OCI-LY3 (cell line): ENCODE measurements around the gene ITM2C.

ENCODE experiments used
- H2AFZ ChIP-seq: fragments of 200-600, 300-600 bp; shearing (Covaris generic); 2 replicates; pipeline ENCODE4 v1.6.0; 2014; ENCODE audit warnings: antibody characterized with exemption, low read depth, low read length
- H3K27ac ChIP-seq: fragments of 200-600, 300-600 bp; sonication (generic); 2 replicates; pipeline ENCODE4 v1.5.1; 2014; ENCODE audit warnings: mild to moderate bottlenecking, low read length, moderate library complexity, mixed read lengths
- H3K27me3 ChIP-seq: fragments of 200-600, 300-600 bp; sonication (generic); 2 replicates; pipeline ENCODE4 v1.6.1; 2014; ENCODE audit warnings: low read depth, low read length, mixed read lengths
- H3K36me3 ChIP-seq: fragments of 200-600, 300-600 bp; sonication (generic); replicated peaks from 2 replicates; pipeline ENCODE3; 2014; ENCODE audit warnings: low read depth, low read length, mixed read lengths
- H3K4me1 ChIP-seq: fragments of 300-600, 200-600 bp; sonication (generic); 2 replicates; pipeline ENCODE4 v1.6.1; 2014; ENCODE audit warnings: low read length, mixed read lengths
- H3K4me2 ChIP-seq: fragments of 200-600, 300-600 bp; sonication (generic); 2 replicates; pipeline ENCODE4 v1.6.1; 2014; ENCODE audit warnings: low read length, mixed read lengths
- H3K4me3 ChIP-seq: fragments of 300-600, 200-600 bp; sonication (generic); 2 replicates; pipeline ENCODE4 v1.5.1; 2014; ENCODE audit warnings: antibody characterized with exemption, mild to moderate bottlenecking, low read length, moderate library complexity
- H3K79me2 ChIP-seq: fragments of 300-600, 200-600 bp; shearing (Covaris generic); 2 replicates; pipeline ENCODE4 v1.6.1; 2014; ENCODE audit warnings: mild to moderate bottlenecking, low read length, mixed read lengths
- H3K9ac ChIP-seq: fragments of 300-600, 200-600 bp; shearing (Covaris generic); 2 replicates; pipeline ENCODE4 v1.6.0; 2014; ENCODE audit warnings: mild to moderate bottlenecking, low read length, moderate library complexity
- H3K9me3 ChIP-seq: fragments of 200-600, 300-600 bp; shearing (Covaris generic); 2 replicates; pipeline ENCODE4 v1.6.1; 2014; ENCODE audit warnings: low read length, mixed read lengths; ENCODE audit not compliant: insufficient read depth
- H4K20me1 ChIP-seq: fragments of 200-600, 300-600 bp; sonication (generic); 2 replicates; pipeline ENCODE4 v1.6.1; 2016; ENCODE audit warnings: low read length, mixed read lengths; ENCODE audit not compliant: insufficient read depth
- EZH2phosphoT487 ChIP-seq: fragments of 200-600 bp; shearing (Covaris generic); IDR thresholded peaks from 2 replicates; pipeline ENCODE4 v1.6.1; 2018; ENCODE audit warnings: antibody characterized with exemption, mixed run types, low read depth
- TF ChIP-seq, protein P1 (sequence below): fragments of 200-600, 300-600 bp; sonication (generic); IDR thresholded peaks from 2 replicates; pipeline ENCODE4 v1.5.1; 2014; ENCODE audit warnings: antibody characterized with exemption, low read length, low read depth

Gene ITM2C

GRCh38 chr2:230871361-230872150, 6.8 kb downstream of the ITM2C start:
- peaks cover 89% of the 10 kb centered on the region for H3K79me2 ChIP-seq
- H3K9ac ChIP-seq: peak overlapping the region; percentile 100
- peaks cover 98% of the 10 kb centered on the region for H3K4me1 ChIP-seq
- TF ChIP-seq, protein P1, sequence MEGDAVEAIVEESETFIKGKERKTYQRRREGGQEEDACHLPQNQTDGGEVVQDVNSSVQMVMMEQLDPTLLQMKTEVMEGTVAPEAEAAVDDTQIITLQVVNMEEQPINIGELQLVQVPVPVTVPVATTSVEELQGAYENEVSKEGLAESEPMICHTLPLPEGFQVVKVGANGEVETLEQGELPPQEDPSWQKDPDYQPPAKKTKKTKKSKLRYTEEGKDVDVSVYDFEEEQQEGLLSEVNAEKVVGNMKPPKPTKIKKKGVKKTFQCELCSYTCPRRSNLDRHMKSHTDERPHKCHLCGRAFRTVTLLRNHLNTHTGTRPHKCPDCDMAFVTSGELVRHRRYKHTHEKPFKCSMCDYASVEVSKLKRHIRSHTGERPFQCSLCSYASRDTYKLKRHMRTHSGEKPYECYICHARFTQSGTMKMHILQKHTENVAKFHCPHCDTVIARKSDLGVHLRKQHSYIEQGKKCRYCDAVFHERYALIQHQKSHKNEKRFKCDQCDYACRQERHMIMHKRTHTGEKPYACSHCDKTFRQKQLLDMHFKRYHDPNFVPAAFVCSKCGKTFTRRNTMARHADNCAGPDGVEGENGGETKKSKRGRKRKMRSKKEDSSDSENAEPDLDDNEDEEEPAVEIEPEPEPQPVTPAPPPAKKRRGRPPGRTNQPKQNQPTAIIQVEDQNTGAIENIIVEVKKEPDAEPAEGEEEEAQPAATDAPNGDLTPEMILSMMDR: no peak
- no peak for TF ChIP-seq EZH2phosphoT487
- peaks cover 52% of the 10 kb centered on the region for H3K36me3 ChIP-seq
- H3K4me3 ChIP-seq: peak overlapping the region; percentile 100
- H3K27me3 ChIP-seq: no peaks in the 10 kb centered on the region
- H3K4me2 ChIP-seq: peak overlapping the region; percentile 96
- no peak overlapping the region for H2AFZ ChIP-seq
- H3K9me3 ChIP-seq: no peaks in the 10 kb centered on the region
- peak overlapping the region; percentile 99 for H3K27ac ChIP-seq
- peaks cover 6% of the 10 kb centered on the region; the same call in 1 of the 2 replicates for H4K20me1 ChIP-seq

DNA sequence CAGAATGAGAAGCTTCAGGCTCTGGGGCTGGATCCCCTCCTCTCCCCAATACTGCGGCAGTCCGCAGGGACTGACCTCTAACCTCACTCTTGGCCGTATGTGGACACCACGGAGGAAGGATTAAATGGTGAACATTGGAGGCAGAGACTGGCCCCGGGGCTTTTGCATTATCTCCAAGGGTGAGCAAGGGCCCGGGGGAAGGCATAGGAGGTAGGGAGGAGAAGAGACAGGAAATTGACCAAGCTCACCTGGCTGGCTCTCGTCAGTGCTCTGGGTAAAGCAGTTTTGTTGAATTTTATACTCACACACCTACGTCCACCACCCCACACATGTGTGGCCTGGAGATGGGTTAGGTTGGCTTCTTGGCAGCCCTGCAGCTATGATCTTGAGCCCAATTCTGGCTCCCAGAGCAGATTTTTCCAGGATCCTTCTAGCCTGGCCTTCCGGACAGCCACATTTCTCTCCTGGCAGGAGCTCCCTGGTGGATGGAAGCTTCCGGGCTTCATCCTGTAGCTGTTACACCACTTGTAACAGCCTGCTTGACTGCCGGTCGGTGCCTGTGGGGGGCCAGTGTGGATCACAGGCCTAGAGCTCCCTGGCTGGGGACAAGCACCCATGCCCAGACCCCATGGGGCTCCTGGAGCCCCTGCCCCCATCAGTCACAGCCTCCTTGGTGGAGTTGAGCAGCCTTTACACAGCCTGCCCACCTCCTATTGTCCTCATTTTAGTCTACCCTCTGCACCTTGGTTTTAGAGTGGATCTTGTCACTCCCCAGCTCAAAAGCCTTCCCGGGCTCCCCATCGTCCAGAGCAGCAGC, 7.6 kb downstream of the ITM2C start:
- H3K4me2 ChIP-seq: peak overlapping the region; percentile 96
- H3K4me3 ChIP-seq: peak overlapping the region; percentile 100
- H3K79me2 ChIP-seq: peaks cover 84% of the 10 kb centered on the region
- no peaks in the 10 kb centered on the region for H3K9me3 ChIP-seq
- H2AFZ ChIP-seq: no peak overlapping the region
- peaks cover 98% of the 10 kb centered on the region for H3K4me1 ChIP-seq
- peak overlapping the region; percentile 100 for H3K9ac ChIP-seq
- H4K20me1 ChIP-seq: no peaks in the 10 kb centered on the region
- H3K36me3 ChIP-seq: peaks cover 56% of the 10 kb centered on the region
- H3K27me3 ChIP-seq: no peaks in the 10 kb centered on the region
- peak overlapping the region; percentile 99 for H3K27ac ChIP-seq
- TF ChIP-seq, protein P1: no peak
- TF ChIP-seq EZH2phosphoT487: no peak

GRCh38 chr2:230872968-230873660, 8.4 kb downstream of the ITM2C start:
- Histone ChIP-seq H3K36me3 (peaks cover 62% of the 10 kb centered on the region), H3K9ac (peak overlapping the region; percentile 100), H3K4me3 (peak overlapping the region; percentile 100), H3K9me3 (no peaks in the 10 kb centered on the region), H3K4me2 (peak overlapping the region; percentile 96), H3K4me1 (peaks cover 100% of the 10 kb centered on the region), H3K79me2 (peaks cover 76% of the 10 kb centered on the region), H3K27me3 (no peaks in the 10 kb centered on the region), H4K20me1 (no peaks in the 10 kb centered on the region), H2AFZ (no peak overlapping the region), H3K27ac (peak overlapping the region; percentile 99)
- TF ChIP-seq, protein P1: no peak
- TF ChIP-seq EZH2phosphoT487: no peak
